Activated CD8-positive, alpha-beta memory T cell treated with anti-CD3 and anti-CD28 coated beads for 36 hours (primary cell): ENCODE results near the gene AMIGO2. TPM values are rescaled to one million over a fixed set of nuclear protein-coding genes. Genes with fewer than 3 reads are reported as not detected.
"Not testable (repeated sequence)": the region's sequence is repeated elsewhere in the genome, so short reads cannot be mapped to it uniquely, and the experiment has no call there.

ENCODE experiments used
- CTCF ChIA-PET: fragments of 350-600 bp; sonication (Branson Sonifier 250); formaldehyde crosslinking; loops from one replicate; lab custom pipeline; 2021; ENCODE audit warnings: antibody characterized with exemption; lab: Charles Lee
- POLR2A ChIA-PET: fragments of 350-600 bp; sonication (Branson Sonifier 250); formaldehyde crosslinking; loops from one replicate; lab custom pipeline; 2021; ENCODE audit warnings: antibody characterized with exemption; lab: Charles Lee
- total RNA-seq, 2 experiments: library from RNA; stranded (reverse); gene quantifications; one replicate each; pipeline ENCODE4 v1.2.3, GENCODE V29; 2021

Gene AMIGO2
- total RNA-seq, 2 experiments from 2014 or later = 16.3 to 18.3 TPM

GRCh38 chr12:47054659-47055058 lies 25.1 kb downstream of the AMIGO2 start:
- ChIA-PET CTCF (no interaction called here), POLR2A (no interaction called here)

- CTCF ChIA-PET = no interaction called here
- POLR2A ChIA-PET = no interaction called here
Observed at GRCh38 chr12:47053961-47054360, 25.8 kb downstream of the AMIGO2 start.

- ChIA-PET CTCF (no interaction called here), POLR2A (no interaction called here)
Observed at GRCh38 chr12:47052274-47052673, 27.5 kb downstream of the AMIGO2 start.

GRCh38 chr12:47051291-47051690 lies 28.5 kb downstream of the AMIGO2 start:
- POLR2A ChIA-PET = not testable (repeated sequence)

GRCh38 chr12:47048541-47048940 lies 31.2 kb downstream of the AMIGO2 start:
- POLR2A ChIA-PET = no interaction called here
- CTCF ChIA-PET = no interaction called here

More at GRCh38 chr12:47051291-47051690, 28.5 kb downstream of the AMIGO2 start:
- CTCF ChIA-PET = not testable (repeated sequence)

- ChIA-PET CTCF (interaction anchor here (0.6 to 1.4 kb wide), 2 partner anchors 30 to 461 kb away, joined by 3 to 4 read pairs; no protein-coding TSS in a partner anchor), POLR2A (no interaction called here)
Observed at GRCh38 chr12:47041327-47041726, 38.4 kb downstream of the AMIGO2 start.

- CTCF ChIA-PET = no interaction called here
- POLR2A ChIA-PET = no interaction called here
Observed at GRCh38 chr12:47039756-47040155, 40.0 kb downstream of the AMIGO2 start.

- CTCF ChIA-PET = no interaction called here
- POLR2A ChIA-PET = no interaction called here
Observed at GRCh38 chr12:47039079-47039478, 40.7 kb downstream of the AMIGO2 start.

- ChIA-PET CTCF (no interaction called here), POLR2A (no interaction called here)
Observed at GRCh38 chr12:47038270-47038748, 41.5 kb downstream of the AMIGO2 start.

GRCh38 chr12:47035484-47035883 lies 44.3 kb downstream of the AMIGO2 start:
- POLR2A ChIA-PET = no interaction called here
- CTCF ChIA-PET = no interaction called here

- ChIA-PET POLR2A (no interaction called here), CTCF (no interaction called here)
Observed at GRCh38 chr12:47034661-47035060, 45.1 kb downstream of the AMIGO2 start.

GRCh38 chr12:47033789-47034555 lies 45.8 kb downstream of the AMIGO2 start:
- ChIA-PET CTCF (interaction anchor here (2.9 kb wide), 1 partner anchor 37 kb away, joined by 9 read pairs; no protein-coding TSS in a partner anchor), POLR2A (interaction anchor here (1.1 kb wide), 1 partner anchor 46 kb away, joined by 3 read pairs; the partner anchor contains the start of gene AMIGO2)

GRCh38 chr12:47033081-47033480 lies 46.7 kb downstream of the AMIGO2 start:
- ChIA-PET CTCF (interaction anchor here (0.6 to 2.9 kb wide), 9 partner anchors 9 to 364 kb away, joined by 3 to 10 read pairs (median 4); no protein-coding TSS in a partner anchor), POLR2A (interaction anchor here (1.1 kb wide), 1 partner anchor 47 kb away, joined by 3 read pairs; the partner anchor contains the start of gene AMIGO2)

GRCh38 chr12:47032644-47033043 lies 47.1 kb downstream of the AMIGO2 start:
- CTCF ChIA-PET = interaction anchor here (0.6 to 2.9 kb wide), 12 partner anchors 9 to 365 kb away, joined by 3 to 10 read pairs (median 4); no protein-coding TSS in a partner anchor
- POLR2A ChIA-PET = no interaction called here

GRCh38 chr12:47029903-47030302 lies 49.9 kb downstream of the AMIGO2 start:
- CTCF ChIA-PET = no interaction called here
- POLR2A ChIA-PET = no interaction called here

- CTCF ChIA-PET = no interaction called here
- POLR2A ChIA-PET = no interaction called here
Observed at GRCh38 chr12:47028981-47029708, 50.6 kb downstream of the AMIGO2 start.

- ChIA-PET CTCF (no interaction called here), POLR2A (no interaction called here)
Observed at GRCh38 chr12:47028186-47028585, 51.6 kb downstream of the AMIGO2 start.
